H1 (cell line): ENCODE results near the gene ZC3H14.

Experiments
- EGR1 ChIP-seq: IDR thresholded peaks from 2 replicates; pipeline ENCODE4 v1.6.1; 2011; ENCODE audit warnings: low read depth, low read length, borderline replicate concordance
- KDM1A ChIP-seq: fragments of 200-600, 300-600 bp; sonication (generic); IDR thresholded peaks from 2 replicates; pipeline ENCODE4 v1.7.1; 2016; ENCODE audit warnings: mild to moderate bottlenecking, low read length, borderline replicate concordance
- KDM5A ChIP-seq: fragments of 200-600 bp; IDR thresholded peaks from 2 replicates; pipeline ENCODE4 v1.7.1; 2012; ENCODE audit warnings: mild to moderate bottlenecking, low read length, inconsistent platforms, mixed read lengths
- POLR2A ChIP-seq, 2 experiments: IDR thresholded peaks; 1 replicate in 1 of 2; 2 replicates in 1 of 2; pipeline ENCODE4 v1.6.1; 2011; ENCODE audit warnings: low read depth in 2 of 2, low read length in 2 of 2, mild to moderate bottlenecking in 2 of 2; ENCODE audit errors: control extremely low read depth in 1 of 2
- TF ChIP-seq, protein P1 (sequence below), 3 experiments: IDR thresholded peaks; 1 replicate in 2 of 3; 2 replicates in 1 of 3; pipeline versions ENCODE4 v1.5.1 to v1.6.1; 2011; ENCODE audit warnings: low read length in 3 of 3, mild to moderate bottlenecking in 3 of 3, inconsistent platforms in 2 of 3, low read depth in 1 of 3, moderate library complexity in 1 of 3; ENCODE audit not compliant: insufficient read depth in 1 of 3; ENCODE audit errors: control extremely low read depth in 1 of 3
- TF ChIP-seq, protein P2 (sequence below): IDR thresholded peaks from 2 replicates; pipeline ENCODE4 v1.6.1; 2012; ENCODE audit warnings: low read length, inconsistent platforms

DNA sequence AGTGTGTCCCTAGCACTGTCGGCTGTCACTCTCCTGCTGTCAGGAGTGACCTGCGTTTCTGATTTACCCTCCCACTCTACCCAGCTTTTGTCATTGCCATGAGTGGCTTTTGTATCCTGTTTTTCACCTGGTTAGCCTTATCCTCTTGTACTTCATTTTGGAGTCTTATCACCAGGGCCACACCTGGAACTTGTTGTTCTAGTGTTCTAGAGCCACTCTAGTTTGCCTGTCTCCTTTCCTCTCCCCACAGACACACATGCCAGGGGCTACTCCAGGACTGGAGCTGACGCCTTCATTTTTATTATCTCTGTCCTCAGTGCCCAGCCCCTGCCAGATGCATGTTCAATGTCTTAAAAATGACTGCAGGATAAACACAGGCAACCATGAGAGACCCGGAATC is 34.2 kb downstream of the ZC3H14 start:
- TF ChIP-seq, protein P1, sequence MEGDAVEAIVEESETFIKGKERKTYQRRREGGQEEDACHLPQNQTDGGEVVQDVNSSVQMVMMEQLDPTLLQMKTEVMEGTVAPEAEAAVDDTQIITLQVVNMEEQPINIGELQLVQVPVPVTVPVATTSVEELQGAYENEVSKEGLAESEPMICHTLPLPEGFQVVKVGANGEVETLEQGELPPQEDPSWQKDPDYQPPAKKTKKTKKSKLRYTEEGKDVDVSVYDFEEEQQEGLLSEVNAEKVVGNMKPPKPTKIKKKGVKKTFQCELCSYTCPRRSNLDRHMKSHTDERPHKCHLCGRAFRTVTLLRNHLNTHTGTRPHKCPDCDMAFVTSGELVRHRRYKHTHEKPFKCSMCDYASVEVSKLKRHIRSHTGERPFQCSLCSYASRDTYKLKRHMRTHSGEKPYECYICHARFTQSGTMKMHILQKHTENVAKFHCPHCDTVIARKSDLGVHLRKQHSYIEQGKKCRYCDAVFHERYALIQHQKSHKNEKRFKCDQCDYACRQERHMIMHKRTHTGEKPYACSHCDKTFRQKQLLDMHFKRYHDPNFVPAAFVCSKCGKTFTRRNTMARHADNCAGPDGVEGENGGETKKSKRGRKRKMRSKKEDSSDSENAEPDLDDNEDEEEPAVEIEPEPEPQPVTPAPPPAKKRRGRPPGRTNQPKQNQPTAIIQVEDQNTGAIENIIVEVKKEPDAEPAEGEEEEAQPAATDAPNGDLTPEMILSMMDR (IDR thresholded peaks at IDR 0.05; ENCODE audit: control extremely low read depth in 1 of 3, insufficient read depth in 1 of 3, low read depth in 1 of 3, low read length in 3 of 3): no peak
- TF ChIP-seq EGR1: no peak
- TF ChIP-seq, protein P2, sequence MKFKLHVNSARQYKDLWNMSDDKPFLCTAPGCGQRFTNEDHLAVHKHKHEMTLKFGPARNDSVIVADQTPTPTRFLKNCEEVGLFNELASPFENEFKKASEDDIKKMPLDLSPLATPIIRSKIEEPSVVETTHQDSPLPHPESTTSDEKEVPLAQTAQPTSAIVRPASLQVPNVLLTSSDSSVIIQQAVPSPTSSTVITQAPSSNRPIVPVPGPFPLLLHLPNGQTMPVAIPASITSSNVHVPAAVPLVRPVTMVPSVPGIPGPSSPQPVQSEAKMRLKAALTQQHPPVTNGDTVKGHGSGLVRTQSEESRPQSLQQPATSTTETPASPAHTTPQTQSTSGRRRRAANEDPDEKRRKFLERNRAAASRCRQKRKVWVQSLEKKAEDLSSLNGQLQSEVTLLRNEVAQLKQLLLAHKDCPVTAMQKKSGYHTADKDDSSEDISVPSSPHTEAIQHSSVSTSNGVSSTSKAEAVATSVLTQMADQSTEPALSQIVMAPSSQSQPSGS: no peak
- TF ChIP-seq KDM1A: no peak
- no peak for TF ChIP-seq KDM5A
- TF ChIP-seq POLR2A (IDR thresholded peaks at IDR 0.05; ENCODE audit: control extremely low read depth in 1 of 2, low read depth in 2 of 2, low read length in 2 of 2): no peak
